Measurements from ENCODE around the gene SNW1.

DNA sequence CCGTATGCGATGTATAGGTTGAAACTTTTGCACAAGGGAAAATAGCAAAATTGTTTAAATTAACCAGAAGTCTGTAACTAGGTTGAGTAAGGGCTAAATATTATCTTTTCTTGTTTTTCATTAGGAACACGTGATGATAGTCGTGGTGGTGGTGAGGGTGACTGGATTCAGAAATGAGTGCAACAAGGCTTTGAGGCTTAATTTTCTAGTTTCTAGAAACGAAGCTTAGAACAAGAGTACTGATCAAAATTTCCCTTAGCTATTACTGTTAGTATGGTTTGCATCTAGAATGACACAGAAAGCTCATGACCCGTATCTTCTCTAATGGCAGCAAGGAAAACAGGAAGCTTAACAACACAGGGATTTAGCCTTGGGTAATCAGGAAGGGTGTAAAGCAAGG lies 46.0 kb downstream of the SNW1 start:
- TF ChIP-seq, protein P1, sequence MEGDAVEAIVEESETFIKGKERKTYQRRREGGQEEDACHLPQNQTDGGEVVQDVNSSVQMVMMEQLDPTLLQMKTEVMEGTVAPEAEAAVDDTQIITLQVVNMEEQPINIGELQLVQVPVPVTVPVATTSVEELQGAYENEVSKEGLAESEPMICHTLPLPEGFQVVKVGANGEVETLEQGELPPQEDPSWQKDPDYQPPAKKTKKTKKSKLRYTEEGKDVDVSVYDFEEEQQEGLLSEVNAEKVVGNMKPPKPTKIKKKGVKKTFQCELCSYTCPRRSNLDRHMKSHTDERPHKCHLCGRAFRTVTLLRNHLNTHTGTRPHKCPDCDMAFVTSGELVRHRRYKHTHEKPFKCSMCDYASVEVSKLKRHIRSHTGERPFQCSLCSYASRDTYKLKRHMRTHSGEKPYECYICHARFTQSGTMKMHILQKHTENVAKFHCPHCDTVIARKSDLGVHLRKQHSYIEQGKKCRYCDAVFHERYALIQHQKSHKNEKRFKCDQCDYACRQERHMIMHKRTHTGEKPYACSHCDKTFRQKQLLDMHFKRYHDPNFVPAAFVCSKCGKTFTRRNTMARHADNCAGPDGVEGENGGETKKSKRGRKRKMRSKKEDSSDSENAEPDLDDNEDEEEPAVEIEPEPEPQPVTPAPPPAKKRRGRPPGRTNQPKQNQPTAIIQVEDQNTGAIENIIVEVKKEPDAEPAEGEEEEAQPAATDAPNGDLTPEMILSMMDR (IDR thresholded peaks at IDR 0.05), result no peak
- TF ChIP-seq POLR2A (IDR thresholded peaks at IDR 0.05), result no peak
